Spleen (tissue), 7 donors: ENCODE data around the gene HOXB4.

Source experiments
- CTCF ChIP-seq, 11 experiments: fragments of 200-600 bp in 7 of 11; fragments of 450-650 bp in 4 of 11; sonication (generic) in 4 of 11; IDR thresholded peaks in 8 of 11; conservative IDR thresholded peaks in 3 of 11; 1 replicate in 7 of 11; 2 replicates in 4 of 11; pipeline versions ENCODE4 v1.4.0 to v1.8.0; 2016 to 2021; ENCODE audit warnings: antibody characterized with exemption in 11 of 11, inconsistent platforms in 4 of 11, mild to moderate bottlenecking in 1 of 11
- POLR2A ChIP-seq, 3 donors: fragments of 450-650 bp; IDR thresholded peaks; one replicate each; pipeline ENCODE4 v1.5.1; 2017; ENCODE audit warnings: antibody characterized with exemption in 3 of 3, mild to moderate bottlenecking in 1 of 3
- POLR2AphosphoS5 ChIP-seq, 3 donors: sonication (generic); formaldehyde crosslinking; IDR thresholded peaks; one replicate each; pipeline ENCODE4 v1.5.1; 2017; ENCODE audit warnings: antibody characterized with exemption in 3 of 3
- donor health status: DM: no; HTN: no; CAD: no; lungs with moderate emphysema.
- donor health status: DM: no; HTN: no; CAD: no.
- donor health status: DM: no; HTN: no; CAD: no.

- peak in 1 of 3 donors; percentile 6 for TF ChIP-seq POLR2AphosphoS5 (IDR thresholded peaks at IDR 0.05)
- TF ChIP-seq POLR2A (IDR thresholded peaks at IDR 0.05) = no peak
- TF ChIP-seq CTCF (IDR thresholded peaks at IDR 0.05 in 8 of 11, conservative IDR thresholded peaks at IDR 0.05 in 3 of 11) = no peak
Observed at GRCh38 chr17:48605991-48606891, 28.1 kb upstream of the HOXB4 start.
